ENCODE data around the gene CALHM4.
"Not testable (repeated sequence)": the region's sequence is repeated elsewhere in the genome, so short reads cannot be mapped to it uniquely, and the experiment has no call there.

The CALHM4 gene

GRCh38 chr6:116579143-116579542, 25.6 kb downstream of the CALHM4 start:
- no peak for DNase-seq

DNA sequence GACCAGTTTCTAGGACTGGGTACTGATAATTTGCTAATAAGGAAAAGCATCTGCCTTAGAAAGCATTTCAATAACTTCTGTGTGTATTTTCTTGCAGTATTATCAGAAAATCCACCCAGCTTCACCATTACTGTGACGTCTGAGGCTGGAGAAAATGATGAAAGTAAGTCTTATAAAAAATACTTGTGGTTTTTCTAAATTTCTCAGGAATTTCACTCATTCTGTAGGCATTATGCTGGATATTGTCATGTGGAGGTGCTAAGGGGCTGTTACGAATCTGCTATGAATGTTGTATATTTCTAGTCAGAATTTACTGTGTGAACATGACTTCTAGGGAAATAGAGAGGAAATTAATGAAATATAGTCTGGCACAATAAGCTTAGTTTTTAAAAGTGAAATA, 26.6 kb downstream of the CALHM4 start:
- no peak for DNase-seq

- no peak for DNase-seq
Measured at GRCh38 chr6:116586276-116586675, 32.7 kb downstream of the CALHM4 start.

DNA sequence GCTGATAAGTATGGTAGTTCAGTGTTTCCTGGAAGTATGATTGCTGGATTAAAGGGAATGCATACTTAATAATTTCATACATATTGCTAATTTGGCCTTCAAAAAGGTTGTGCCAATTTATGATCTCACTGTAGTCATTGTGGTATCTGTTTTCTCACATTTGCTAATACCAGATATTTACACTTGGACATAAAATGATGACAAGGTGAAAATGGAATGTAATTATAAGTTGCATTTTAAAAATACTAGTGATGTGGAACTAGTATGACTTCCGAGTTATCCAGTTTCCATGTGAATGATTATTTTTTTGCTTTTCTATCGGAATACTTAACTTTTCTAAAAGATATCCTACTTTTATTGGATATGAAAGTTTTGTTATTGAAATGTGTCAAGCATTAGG, 33.2 kb downstream of the CALHM4 start:
- DNase-seq, result no peak

DNA sequence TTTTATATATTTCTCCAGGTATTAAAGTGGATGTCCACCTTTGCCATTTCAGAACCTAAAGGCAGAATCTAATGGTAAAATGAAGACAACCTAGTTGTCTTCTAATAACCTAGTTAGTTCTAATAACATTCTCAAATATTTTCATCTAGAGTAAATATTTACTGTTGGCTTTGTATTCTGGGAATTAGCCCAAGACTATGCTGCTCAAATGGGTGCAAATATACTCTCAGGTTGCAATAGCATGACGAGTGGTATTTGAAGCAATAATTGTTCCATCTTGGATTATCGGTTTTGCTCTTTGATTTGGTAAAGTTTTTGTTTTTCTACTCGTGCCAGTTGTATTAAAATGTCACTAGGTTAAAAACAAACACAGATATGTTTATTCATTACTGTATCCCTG, 41.7 kb downstream of the CALHM4 start:
- no peak for DNase-seq

DNA sequence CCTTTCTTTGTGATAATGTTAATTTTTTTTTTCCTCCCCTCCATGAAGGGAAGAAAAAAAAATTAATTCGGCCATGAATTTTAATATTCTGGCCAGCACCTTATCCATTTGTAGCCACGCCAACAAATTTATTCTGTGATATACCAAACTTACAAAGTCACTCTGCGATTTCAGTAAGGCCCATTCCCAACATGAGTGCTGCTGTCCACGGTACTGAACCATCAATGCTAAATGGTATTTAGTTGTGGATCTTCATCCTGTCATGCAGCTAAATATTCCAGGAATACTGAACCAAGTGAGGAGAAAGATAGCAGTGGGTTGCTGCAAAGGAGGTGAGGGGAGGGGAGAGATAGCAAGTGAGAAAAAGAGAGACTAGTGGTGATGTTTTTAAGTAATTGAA, 43.3 kb downstream of the CALHM4 start:
- no peak for DNase-seq

GRCh38 chr6:116603916-116604315, 50.4 kb downstream of the CALHM4 start:
- DNase-seq, result not testable (repeated sequence)

- DNase-seq, result not testable (repeated sequence)
Measured at GRCh38 chr6:116604868-116605267, 51.3 kb downstream of the CALHM4 start.

- no peak for DNase-seq
Measured at GRCh38 chr6:116605935-116606334, 52.4 kb downstream of the CALHM4 start.
